GM12891 (cell line): ENCODE data around the gene BLOC1S1.

ENCODE experiments used
- POLR2A ChIP-seq: IDR thresholded peaks from 2 replicates; pipeline ENCODE4 v1.6.1; 2011; ENCODE audit warnings: low read depth, low read length, control low read depth
- POLR2AphosphoS5 ChIP-seq: IDR thresholded peaks from 2 replicates; pipeline ENCODE4 v1.6.1; 2011; ENCODE audit warnings: low read depth, low read length, control low read depth
- SPI1 ChIP-seq: IDR thresholded peaks from 2 replicates; pipeline ENCODE4 v1.6.1; 2011; ENCODE audit warnings: low read depth, low read length, control low read depth

DNA sequence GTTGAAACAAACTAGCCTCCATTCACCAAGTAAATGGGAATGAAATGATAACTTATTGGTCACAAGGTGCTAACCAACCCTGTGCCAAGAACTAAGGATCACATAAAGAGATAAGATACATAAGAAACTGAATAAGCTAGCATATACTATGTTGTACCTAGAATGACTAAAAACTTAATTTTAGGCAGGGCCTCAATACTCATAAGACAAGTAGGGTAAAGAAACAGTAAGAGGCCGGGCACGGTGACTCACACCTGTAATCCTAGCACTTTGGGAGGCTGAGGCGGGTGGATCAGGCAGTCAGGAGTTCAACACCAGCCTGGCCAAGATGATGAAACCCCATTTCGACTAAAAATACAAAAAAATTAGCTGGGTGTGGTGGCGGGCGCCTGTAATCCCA lies 44.8 kb downstream of the BLOC1S1 start:
- TF ChIP-seq POLR2A (no peak), POLR2AphosphoS5 (no peak), SPI1 (no peak)
